Psoas muscle (tissue), 8 donors: ENCODE results near the gene KLF15. TPM values are rescaled to one million over a fixed set of nuclear protein-coding genes. Genes with fewer than 3 reads are reported as not detected.
A peak's percentile ranks its signal among the peaks of the same experiment; 100 is the strongest.

Source experiments
- ATAC-seq, 4 donors: fragments of 200-7000 bp; cut with Tn5 transposase; one replicate each; pipeline ENCODE4 v1.9.1; 2020; ENCODE audit warnings: moderate library complexity in 3 of 4, mild to moderate bottlenecking in 2 of 4
- DNase-seq, 2 donors: peaks; one replicate each; pipeline ENCODE4 v3.0.0-alpha.2; 2020
- H3K27ac ChIP-seq: fragments of 200-600 bp; one replicate; pipeline ENCODE4 v1.8.0; 2022
- H3K27me3 ChIP-seq, 3 donors: fragments of 200-600 bp in 1 of 3; one replicate each; pipeline versions ENCODE4 v1.6.1 to v1.8.0; 2013 to 2022; ENCODE audit warnings: low read length in 2 of 3, mild to moderate bottlenecking in 2 of 3, moderate library complexity in 1 of 3; ENCODE audit not compliant: insufficient read depth in 3 of 3
- H3K36me3 ChIP-seq, 2 donors: fragments of 200-600 bp in 1 of 2; one replicate each; pipeline versions ENCODE4 v1.6.1 to v1.8.0; 2013 to 2022; ENCODE audit warnings: low read depth in 1 of 2, mild to moderate bottlenecking in 1 of 2, moderate library complexity in 1 of 2; ENCODE audit not compliant: insufficient read depth in 1 of 2
- H3K4me1 ChIP-seq: fragments of 200-600 bp; one replicate; pipeline ENCODE4 v1.8.0; 2022
- H3K4me3 ChIP-seq: fragments of 200-600 bp; one replicate; pipeline ENCODE4 v1.8.0; 2022; ENCODE audit warnings: mild to moderate bottlenecking
- H3K9me3 ChIP-seq: fragments of 200-600 bp; one replicate; pipeline ENCODE4 v1.8.0; 2022
- CTCF ChIP-seq: fragments of 200-600 bp; IDR thresholded peaks from one replicate; pipeline ENCODE4 v1.8.0; 2022; ENCODE audit warnings: antibody characterized with exemption
- WGBS, 3 donors: extraction: QIAGEN DNeasy Blood & Tissue Kit; methylation state at CpG; one replicate each; pipeline versions ENCODE4 v1.1.6 to v1.1.7; 2013; 5-methylcytosine and 5-hydroxymethylcytosine counted together
- intact Hi-C, 2 donors: fragments of 100-400 bp; cut with DNase I; formaldehyde crosslinking; loops; one replicate each; pipeline versions ENCODE4 v1.11.0 to v1.14.2; 2022
- polyA plus RNA-seq, 3 donors: library from polyadenylated mRNA; stranded (reverse); fragments of 200-250 nt; gene quantifications; one replicate each; pipeline ENCODE4 v1.2.3, GENCODE V29; 2013
- total RNA-seq, 4 donors: library from RNA; stranded (reverse); fragmentation: NEBNext Ultra II Directional in 2 of 4; extraction: Animal tissue kit (Norgen Biotek cat#: 25700) in 2 of 4; gene quantifications; one replicate each; pipeline versions ENCODE4 v1.2.1 to v1.2.4, GENCODE V29; 2021 to 2023
- donor health status: healthy with polysubstance abuse.
- donor health status: DM: no; HTN: no; CAD: no; lungs with moderate emphysema.
- donor health status: Bipolar disorder and iron deficiency.
- donor health status: healthy.
- donor health status: DM: yes; HTN: yes; CAD: no.
- donor health status: DM: no; HTN: no; CAD: no.
- donor health status: DM: no; HTN: no; CAD: no.
- donor health status: DM: yes; HTN: yes; CAD: no.

KLF15 gene
- total and polyA plus RNA-seq, 7 donors = 13.2 to 77.6 (median 37.8) TPM

- Histone ChIP-seq H3K27ac (peak overlapping the region; percentile 9), H3K9me3 (no peaks in the 10 kb centered on the region), H3K4me1 (no peaks in the 10 kb centered on the region), H3K36me3 (no peaks in the 10 kb centered on the region), H3K4me3 (no peak overlapping the region), H3K27me3 (no peaks in the 10 kb centered on the region)
- 81 to 87% (median 82%) methylated on average over 10 of the region's 10 CpGs for WGBS, 3 donors
- DNase-seq (no peak), ATAC-seq (no peak)
- TF ChIP-seq CTCF = no peak
- intact Hi-C loops = no loop called here
Measured at GRCh38 chr3:126294211-126294808, 62.9 kb downstream of the KLF15 start.

GRCh38 chr3:126293370-126294082 lies 63.7 kb downstream of the KLF15 start:
- H3K9me3 ChIP-seq = no peaks in the 10 kb centered on the region
- H3K27ac ChIP-seq = peak overlapping the region; percentile 9
- H3K4me1 ChIP-seq = peaks cover under 1% of the 10 kb centered on the region
- H3K27me3 ChIP-seq = no peaks in the 10 kb centered on the region
- ATAC-seq (peak; percentile 79 to 94 (median 92)), DNase-seq (peak; percentile 46 to 73)
- intact Hi-C loops = no loop called here
- no peak for TF ChIP-seq CTCF
- no peak overlapping the region for H3K4me3 ChIP-seq
- WGBS, 3 donors = 70 to 79% (median 74%) methylated on average over 17 of the region's 17 CpGs
- no peaks in the 10 kb centered on the region for H3K36me3 ChIP-seq

Other genes with a start within 250 kb of the KLF15 start
- 100 to 1,000 TPM in 1 of 4 donors, 10 to 100 TPM in 3; 34.5 to 121 (median 62.7) TPM for gene ALDH1L1, start 176.8 kb downstream of the KLF15 start, total RNA-seq
- gene ALDH1L1, start 176.8 kb downstream of the KLF15 start, polyA plus RNA-seq = 10 to 100 TPM; 12.9 to 40.1 (median 21.6) TPM
- not detected for gene CFAP100, start 37.5 kb upstream of the KLF15 start, total RNA-seq
- not detected for gene CFAP100, start 37.5 kb upstream of the KLF15 start, polyA plus RNA-seq
- gene ZXDC, start 118.5 kb upstream of the KLF15 start, total RNA-seq = 10 to 100 TPM; 30.3 to 39.5 (median 35.9) TPM
- 10 to 100 TPM; 10.6 to 20.8 (median 16.8) TPM for gene ZXDC, start 118.5 kb upstream of the KLF15 start, polyA plus RNA-seq
- under 1 TPM in 2 of 4 donors, not detected in 2; 0.08 to 0.13 TPM for gene UROC1, start 160.4 kb upstream of the KLF15 start, total RNA-seq
- under 1 TPM in 1 of 3 donors, not detected in 2; 0.03 TPM for gene UROC1, start 160.4 kb upstream of the KLF15 start, polyA plus RNA-seq
- under 1 TPM in 1 of 4 donors, not detected in 3; 0.20 TPM for gene CHST13, start 166.7 kb upstream of the KLF15 start, total RNA-seq
- gene CHST13, start 166.7 kb upstream of the KLF15 start, polyA plus RNA-seq = under 1 TPM in 1 of 3 donors, not detected in 2; 0.07 TPM
- gene C3orf22, start 201.5 kb upstream of the KLF15 start, total RNA-seq = under 1 TPM in 1 of 4 donors, not detected in 3; 0.12 TPM
- not detected for gene C3orf22, start 201.5 kb upstream of the KLF15 start, polyA plus RNA-seq